ENCODE results near the gene TMEM255B. TPM values are rescaled to one million over a fixed set of nuclear protein-coding genes. Genes with fewer than 3 reads are reported as not detected.

TMEM255B gene
- total RNA-seq, 1 donor from 2014 or later, result 13.8 TPM

- Mint-ChIP-seq H3K27me3 (ENCODE audit: unreplicated experiment) (no peaks in the 10 kb centered on the region), H3K4me1 (ENCODE audit: low read depth, unreplicated experiment) (peaks cover 12% of the 10 kb centered on the region), H3K36me3 (ENCODE audit: unreplicated experiment) (peaks cover 22% of the 10 kb centered on the region), H3K4me3 (ENCODE audit: unreplicated experiment) (no peak overlapping the region), H3K27ac (ENCODE audit: unreplicated experiment) (no peak overlapping the region), H3K9me3 (ENCODE audit: unreplicated experiment) (peaks cover 6% of the 10 kb centered on the region)
- DNase-seq, result no peak
- TF ChIP-seq CTCF (IDR thresholded peaks at IDR 0.05; ENCODE audit: partially characterized antibody, unreplicated experiment), result no peak
Measured at GRCh38 chr13:113768018-113768905, 9.2 kb downstream of the TMEM255B start.

- Mint-ChIP-seq H3K27me3 (ENCODE audit: unreplicated experiment) (no peaks in the 10 kb centered on the region), H3K4me3 (ENCODE audit: unreplicated experiment) (no peak overlapping the region), H3K27ac (ENCODE audit: unreplicated experiment) (no peak overlapping the region), H3K36me3 (ENCODE audit: unreplicated experiment) (peaks cover 22% of the 10 kb centered on the region), H3K4me1 (ENCODE audit: low read depth, unreplicated experiment) (peaks cover 12% of the 10 kb centered on the region), H3K9me3 (ENCODE audit: unreplicated experiment) (peaks cover 6% of the 10 kb centered on the region)
- DNase-seq, result no peak
- TF ChIP-seq CTCF (IDR thresholded peaks at IDR 0.05; ENCODE audit: partially characterized antibody, unreplicated experiment), result no peak
Measured at GRCh38 chr13:113769106-113769505, 10.1 kb downstream of the TMEM255B start.

GRCh38 chr13:113769881-113770280 lies 10.9 kb downstream of the TMEM255B start:
- H3K36me3 Mint-ChIP-seq (ENCODE audit: unreplicated experiment), result peaks cover 22% of the 10 kb centered on the region
- peaks cover 10% of the 10 kb centered on the region for H3K4me1 Mint-ChIP-seq (ENCODE audit: low read depth, unreplicated experiment)
- DNase-seq, result no peak
- no peaks in the 10 kb centered on the region for H3K27me3 Mint-ChIP-seq (ENCODE audit: unreplicated experiment)
- no peak overlapping the region for H3K4me3 Mint-ChIP-seq (ENCODE audit: unreplicated experiment)
- no peak overlapping the region for H3K27ac Mint-ChIP-seq (ENCODE audit: unreplicated experiment)
- peaks cover 6% of the 10 kb centered on the region for H3K9me3 Mint-ChIP-seq (ENCODE audit: unreplicated experiment)
- TF ChIP-seq CTCF (IDR thresholded peaks at IDR 0.05; ENCODE audit: partially characterized antibody, unreplicated experiment), result no peak

- Mint-ChIP-seq H3K27ac (ENCODE audit: unreplicated experiment) (no peak overlapping the region), H3K27me3 (ENCODE audit: unreplicated experiment) (no peaks in the 10 kb centered on the region), H3K36me3 (ENCODE audit: unreplicated experiment) (peaks cover 22% of the 10 kb centered on the region), H3K4me3 (ENCODE audit: unreplicated experiment) (no peak overlapping the region), H3K4me1 (ENCODE audit: low read depth, unreplicated experiment) (peaks cover 5% of the 10 kb centered on the region), H3K9me3 (ENCODE audit: unreplicated experiment) (peaks cover 6% of the 10 kb centered on the region)
- TF ChIP-seq CTCF (IDR thresholded peaks at IDR 0.05; ENCODE audit: partially characterized antibody, unreplicated experiment), result no peak
- no peak for DNase-seq
Measured at GRCh38 chr13:113770441-113770840, 11.4 kb downstream of the TMEM255B start.

- no peak for DNase-seq
- Mint-ChIP-seq H3K27me3 (ENCODE audit: unreplicated experiment) (no peaks in the 10 kb centered on the region), H3K4me3 (ENCODE audit: unreplicated experiment) (no peak overlapping the region), H3K27ac (ENCODE audit: unreplicated experiment) (no peak overlapping the region), H3K9me3 (ENCODE audit: unreplicated experiment) (peaks cover 6% of the 10 kb centered on the region), H3K4me1 (ENCODE audit: low read depth, unreplicated experiment) (peaks cover 2% of the 10 kb centered on the region), H3K36me3 (ENCODE audit: unreplicated experiment) (peaks cover 22% of the 10 kb centered on the region)
- no peak for TF ChIP-seq CTCF (IDR thresholded peaks at IDR 0.05; ENCODE audit: partially characterized antibody, unreplicated experiment)
Measured at GRCh38 chr13:113770937-113771336, 11.9 kb downstream of the TMEM255B start.

Measured in glutamatergic neuron (in vitro differentiated cells).